ENCODE data around the gene LPIN3.
"Not testable (repeated sequence)": the region's sequence is repeated elsewhere in the genome, so short reads cannot be mapped to it uniquely, and the experiment has no call there.

LPIN3 gene
- 0 to 1.3 reads per million in 2 donors for total RNA-seq

- peak; percentile 14 to 50 (median 42) for DNase-seq
Measured at GRCh38 chr20:41340327-41341055, at the start of gene LPIN3. Gene LPIN3, plus strand, starts transcription at chr20:41340821. Its CDS starts 4,983 bp downstream, at chr20:41345804.

GRCh38 chr20:41293269-41294037 is 47.2 kb upstream of the LPIN3 start:
- no peak for DNase-seq

- no peak for DNase-seq
Measured at GRCh38 chr20:41299899-41300298, 40.7 kb upstream of the LPIN3 start.

GRCh38 chr20:41300383-41300782 is 40.2 kb upstream of the LPIN3 start:
- no peak for DNase-seq

GRCh38 chr20:41300886-41301285 is 39.7 kb upstream of the LPIN3 start:
- no peak for DNase-seq

GRCh38 chr20:41304002-41304401 is 36.6 kb upstream of the LPIN3 start:
- DNase-seq: no peak

- DNase-seq: no peak
Measured at GRCh38 chr20:41304424-41305079, 36.1 kb upstream of the LPIN3 start.

- no peak for DNase-seq
Measured at GRCh38 chr20:41306061-41306727, 34.4 kb upstream of the LPIN3 start.

GRCh38 chr20:41307021-41307420 is 33.6 kb upstream of the LPIN3 start:
- DNase-seq: no peak

- no peak for DNase-seq
Measured at GRCh38 chr20:41308290-41308711, 32.3 kb upstream of the LPIN3 start.

- DNase-seq: no peak
Measured at GRCh38 chr20:41308726-41309413, 31.8 kb upstream of the LPIN3 start.

GRCh38 chr20:41309817-41310216 is 30.8 kb upstream of the LPIN3 start:
- no peak for DNase-seq

- DNase-seq: not testable (repeated sequence)
Measured at GRCh38 chr20:41312009-41312408, 28.6 kb upstream of the LPIN3 start.

- DNase-seq: no peak
Measured at GRCh38 chr20:41314386-41314785, 26.2 kb upstream of the LPIN3 start.

- DNase-seq: no peak
Measured at GRCh38 chr20:41316051-41316450, 24.6 kb upstream of the LPIN3 start.

- DNase-seq: peak; percentile 39 to 72 (median 65)
Measured at GRCh38 chr20:41316602-41317545, 23.7 kb upstream of the LPIN3 start.

GRCh38 chr20:41317546-41318270 is 22.9 kb upstream of the LPIN3 start, which contains the start of gene ZHX3:
Gene ZHX3, minus strand, starts transcription at chr20:41317731. Its CDS starts 112,815 bp downstream, at chr20:41204916.
- peak; percentile 92 to 98 (median 95) for DNase-seq

GRCh38 chr20:41318271-41318649 is 22.4 kb upstream of the LPIN3 start:
- no peak for DNase-seq

GRCh38 chr20:41320441-41320840 is 20.2 kb upstream of the LPIN3 start:
- no peak for DNase-seq

- DNase-seq: no peak
Measured at GRCh38 chr20:41320976-41321375, 19.6 kb upstream of the LPIN3 start.

Measured in T-helper 2 cell (primary cell).